Neutrophil (primary cell): ENCODE data around the gene IL32.
A peak's percentile ranks its signal among the peaks of the same experiment; 100 is the strongest.

Experiments
- H3K27ac ChIP-seq: fragments of 200-600 bp; sonication (generic); 2 replicates; pipeline ENCODE4 v1.5.1; 2016; ENCODE audit warnings: mild to moderate bottlenecking, moderate library complexity
- H3K27me3 ChIP-seq: fragments of 200-600 bp; sonication (generic); 2 replicates; pipeline ENCODE4 v1.6.0; 2016; ENCODE audit warnings: mild to moderate bottlenecking
- H3K36me3 ChIP-seq: fragments of 200-600 bp; sonication (generic); 2 replicates; pipeline ENCODE4 v1.5.1; 2017
- H3K4me1 ChIP-seq, 2 experiments: fragments of 200-600 bp in 1 of 2; sonication (generic) in 1 of 2; 1 replicate in 1 of 2; 2 replicates in 1 of 2; pipeline versions ENCODE4 v1.5.1 to v1.6.1; 2013 to 2016; ENCODE audit warnings: low read depth in 1 of 2, low read length in 1 of 2, mild to moderate bottlenecking in 1 of 2, moderate library complexity in 1 of 2; ENCODE audit not compliant: control insufficient read depth in 1 of 2, insufficient read depth in 1 of 2
- H3K4me3 ChIP-seq, 2 experiments: fragments of 200-600 bp in 1 of 2; sonication (generic) in 1 of 2; 1 replicate in 1 of 2; 2 replicates in 1 of 2; pipeline ENCODE4 v1.5.1; 2013 to 2016; ENCODE audit warnings: low read depth in 1 of 2, low read length in 1 of 2, mild to moderate bottlenecking in 1 of 2, moderate library complexity in 1 of 2
- H3K9me3 ChIP-seq: fragments of 200-600 bp; sonication (generic); 2 replicates; pipeline ENCODE4 v1.5.1; 2016
- CTCF ChIP-seq: fragments of 200-600 bp; sonication (generic); IDR thresholded peaks from 2 replicates; pipeline ENCODE4 v1.5.1; 2016; ENCODE audit warnings: antibody characterized with exemption

Gene IL32

GRCh38 chr16:3112881-3113574, 47.6 kb downstream of the IL32 start:
- no peaks in the 10 kb centered on the region for H3K36me3 ChIP-seq
- peak overlapping the region in 1 of 2 experiments; percentile 9 for H3K4me3 ChIP-seq
- peaks cover 57% of the 10 kb centered on the region for H3K27me3 ChIP-seq
- peaks cover 5 to 14% of the 10 kb centered on the region in 2 experiments for H3K4me1 ChIP-seq
- no peak overlapping the region for H3K27ac ChIP-seq
- H3K9me3 ChIP-seq = no peaks in the 10 kb centered on the region
- no peak for TF ChIP-seq CTCF

GRCh38 chr16:3113765-3114479, 48.5 kb downstream of the IL32 start:
- Histone ChIP-seq H3K27me3 (peaks cover 48% of the 10 kb centered on the region), H3K27ac (no peak overlapping the region), H3K4me3 (no peak overlapping the region), H3K9me3 (no peaks in the 10 kb centered on the region), H3K36me3 (no peaks in the 10 kb centered on the region), H3K4me1 (peaks cover 5 to 14% of the 10 kb centered on the region in 2 experiments)
- TF ChIP-seq CTCF = no peak

GRCh38 chr16:3115003-3115402, 49.6 kb downstream of the IL32 start:
- Histone ChIP-seq H3K4me1 (peaks cover 5 to 14% of the 10 kb centered on the region in 2 experiments), H3K36me3 (no peaks in the 10 kb centered on the region), H3K27me3 (peaks cover 37% of the 10 kb centered on the region), H3K4me3 (no peak overlapping the region), H3K9me3 (no peaks in the 10 kb centered on the region), H3K27ac (no peak overlapping the region)
- TF ChIP-seq CTCF = no peak

- Histone ChIP-seq H3K27me3 (peaks cover 31% of the 10 kb centered on the region), H3K4me1 (peaks cover 5 to 14% of the 10 kb centered on the region in 2 experiments), H3K36me3 (no peaks in the 10 kb centered on the region), H3K27ac (no peak overlapping the region), H3K4me3 (no peak overlapping the region), H3K9me3 (no peaks in the 10 kb centered on the region)
- no peak for TF ChIP-seq CTCF
Observed at GRCh38 chr16:3115561-3115960, 50.1 kb downstream of the IL32 start.

GRCh38 chr16:3118204-3118790, 52.9 kb downstream of the IL32 start:
- Histone ChIP-seq H3K4me1 (peaks cover 0 to 1% of the 10 kb centered on the region in 2 experiments), H3K36me3 (no peaks in the 10 kb centered on the region), H3K4me3 (no peak overlapping the region), H3K27ac (no peak overlapping the region), H3K9me3 (no peaks in the 10 kb centered on the region), H3K27me3 (peaks cover 17% of the 10 kb centered on the region)
- no peak for TF ChIP-seq CTCF
